ENCODE results near the gene EFS. TPM values are rescaled to one million over a fixed set of nuclear protein-coding genes. Genes with fewer than 3 reads are reported as not detected.
A peak's percentile ranks its signal among the peaks of the same experiment; 100 is the strongest.

The EFS gene
- total RNA-seq, 1 experiment from 2014 or later, result not detected

DNA sequence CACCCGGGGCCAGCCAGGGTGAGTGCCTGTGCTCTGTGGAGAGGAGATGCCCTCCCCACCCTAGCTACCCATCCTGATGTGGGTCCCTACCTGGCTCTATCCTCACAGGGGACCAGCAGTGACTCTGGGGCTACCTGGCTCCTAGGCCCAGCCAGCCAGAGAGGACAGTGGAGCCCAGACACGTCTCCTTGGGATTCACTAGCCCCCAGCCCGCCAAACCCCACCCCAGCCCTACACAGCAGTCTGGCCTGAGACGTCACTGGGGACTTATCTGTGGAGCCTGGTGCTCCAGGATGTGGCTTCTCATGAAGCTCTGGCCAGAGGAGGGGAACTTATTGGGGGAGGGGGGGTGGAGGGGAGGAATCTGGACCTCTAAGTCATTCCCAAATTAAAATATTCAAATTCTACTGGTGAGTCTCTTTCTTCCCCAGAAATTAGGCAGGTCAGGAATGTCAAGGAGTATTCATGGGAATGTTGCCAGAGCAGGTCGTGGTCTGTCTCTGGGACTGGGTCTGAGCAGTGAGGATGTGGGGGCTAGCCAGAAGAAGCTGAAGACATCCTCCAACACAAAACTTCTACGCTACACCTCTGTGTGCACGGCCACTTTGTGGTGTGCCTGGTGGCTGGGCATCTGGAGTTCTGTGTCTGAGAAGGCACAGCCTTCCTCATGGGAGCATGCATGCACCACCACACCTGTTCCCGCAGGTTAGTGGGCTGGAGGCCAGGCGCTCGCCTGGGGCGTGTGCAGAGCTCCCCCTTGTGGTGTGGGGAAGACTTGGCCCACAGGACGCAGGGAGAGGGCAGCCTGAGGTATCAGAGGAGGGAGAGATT lies 14.6 kb upstream of the EFS start:
- peak; percentile 24 for DNase-seq (ENCODE audit: low spot score)

DNA sequence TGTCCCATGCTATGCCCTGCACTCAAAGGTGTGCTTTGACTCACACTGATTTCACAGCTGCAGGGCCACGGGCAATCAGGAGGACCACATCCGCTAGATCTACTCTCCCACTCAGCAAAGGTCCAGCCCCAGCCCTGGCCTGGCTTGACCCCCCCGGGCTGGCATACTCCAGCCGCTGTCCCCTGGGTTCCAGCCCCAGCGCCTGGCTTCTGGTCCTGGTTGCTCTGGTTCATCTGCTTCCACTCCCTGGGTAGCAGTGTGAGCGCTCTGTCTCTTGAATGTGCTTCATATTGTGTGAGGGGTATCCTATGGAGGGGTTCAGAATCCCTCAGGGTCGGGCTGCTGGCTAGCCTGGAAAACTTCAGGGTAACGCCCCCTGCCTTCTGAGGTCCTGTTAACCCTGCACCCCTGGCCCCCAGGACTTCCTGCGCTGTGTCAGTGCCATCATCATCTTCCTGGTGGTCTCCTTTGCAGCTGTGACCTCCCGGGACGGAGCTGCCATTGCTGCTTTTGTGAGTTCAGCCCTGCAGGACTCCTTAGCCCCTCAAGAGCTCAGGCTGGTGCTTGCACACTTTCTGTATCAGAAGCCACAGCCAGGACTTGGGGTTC lies 13.7 kb upstream of the EFS start:
- DNase-seq (ENCODE audit: low spot score), result no peak

DNA sequence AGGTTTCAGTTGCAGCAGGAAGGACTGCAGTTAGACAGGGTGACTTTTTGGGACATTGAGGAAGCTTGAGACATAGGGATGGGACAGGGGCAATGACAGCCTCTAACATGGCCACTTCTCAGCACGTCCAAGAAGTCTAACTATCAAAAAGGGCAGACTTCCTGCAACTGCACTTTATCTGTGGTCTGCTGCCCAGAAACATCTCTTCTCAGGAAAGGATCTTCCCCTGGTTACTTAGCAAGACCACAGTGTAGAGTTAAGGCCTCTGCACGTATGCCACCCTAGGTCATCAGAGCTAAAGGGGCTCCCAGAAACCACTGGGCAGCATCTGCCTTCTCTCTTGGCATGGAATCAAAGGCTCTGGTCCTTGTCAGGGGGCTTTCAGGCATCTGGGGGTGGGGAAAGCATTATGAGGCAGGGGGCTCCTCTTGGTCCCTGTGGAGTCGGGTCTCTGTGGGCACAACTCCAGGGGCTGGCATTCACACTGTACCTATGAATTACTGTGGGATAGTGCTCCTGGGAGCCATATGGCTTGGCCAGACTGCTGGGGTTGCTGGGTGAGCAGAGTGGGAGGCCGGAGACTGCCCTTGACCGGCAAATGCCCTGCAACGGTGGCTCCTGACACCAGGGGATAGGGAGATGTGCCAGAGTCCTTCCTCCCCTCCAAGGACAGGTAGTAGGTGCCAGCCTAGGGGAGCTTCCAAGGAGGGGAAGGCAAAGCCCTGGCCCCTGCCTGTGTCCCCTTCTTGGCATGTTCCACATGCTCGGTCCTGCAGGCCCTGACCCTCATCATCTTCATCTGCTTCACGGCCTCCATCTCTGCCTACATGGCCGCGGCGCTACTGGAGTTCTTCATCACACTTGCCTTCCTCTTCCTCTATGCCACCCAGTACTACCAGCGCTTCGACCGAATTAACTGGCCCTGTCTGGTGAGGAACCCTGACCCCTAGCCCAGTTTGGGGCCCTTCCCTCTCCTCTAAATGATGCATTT lies 12.9 kb upstream of the EFS start:
- DNase-seq (ENCODE audit: low spot score), result no peak

DNA sequence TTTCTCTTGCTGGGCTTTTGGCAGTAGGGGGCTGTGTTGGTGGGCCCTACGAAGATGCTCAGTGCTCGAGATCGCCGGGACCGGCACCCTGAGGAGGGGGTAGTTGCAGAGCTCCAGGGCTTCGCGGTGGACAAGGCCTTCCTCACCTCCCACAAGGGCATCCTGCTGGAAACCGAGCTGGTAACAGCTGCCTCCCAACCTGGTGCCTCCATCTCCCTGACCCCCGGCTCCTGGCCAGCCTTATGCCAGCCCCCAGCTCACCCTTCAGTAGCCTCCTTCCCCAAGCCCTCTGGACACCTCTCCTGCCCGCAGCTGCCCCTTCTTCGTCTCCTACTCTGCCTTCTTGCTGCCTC lies 12.2 kb upstream of the EFS start:
- no peak for DNase-seq (ENCODE audit: low spot score)

DNA sequence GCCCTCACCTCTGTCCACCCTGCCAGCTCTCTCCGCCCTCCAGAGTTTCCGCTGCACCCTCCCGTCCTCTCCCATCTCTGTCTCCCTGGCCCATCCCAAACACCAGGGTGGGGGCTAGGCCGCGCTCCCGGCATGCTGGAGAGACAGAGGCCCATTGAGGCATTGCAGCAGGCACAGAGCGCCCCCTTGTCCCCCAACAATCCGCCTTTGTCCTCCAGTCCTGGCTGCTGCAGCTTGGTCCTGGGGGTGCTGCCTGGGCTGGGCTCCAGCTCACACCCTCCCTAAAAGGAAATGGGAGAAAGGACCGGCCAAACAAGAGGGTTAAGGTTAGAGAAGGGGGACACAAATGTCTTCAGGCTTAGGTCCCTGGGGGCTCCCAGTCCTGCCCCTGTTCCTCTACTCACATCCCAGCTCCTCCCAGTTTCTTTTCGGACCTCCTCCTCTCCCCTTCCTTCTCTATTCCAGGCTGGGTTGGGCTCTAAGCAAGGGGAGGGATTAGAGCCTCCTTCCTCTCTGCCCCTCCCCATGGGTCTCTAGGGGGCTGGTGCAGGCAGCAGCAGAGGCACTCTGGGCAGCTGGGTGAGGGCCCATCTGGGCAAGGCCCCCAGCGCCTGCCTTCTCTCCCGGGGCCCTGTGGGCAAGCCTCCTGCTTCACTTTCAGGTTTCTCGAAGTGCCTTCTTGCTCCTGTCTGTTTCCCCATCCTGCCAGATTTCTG lies 11.7 kb upstream of the EFS start, which contains the start of gene CMTM5:
CMTM5 (plus strand) TSS at position 565 of the 716 bp plus-strand sequence. CDS start 206 bp downstream, outside the sequence.
- DNase-seq (ENCODE audit: low spot score), result no peak

DNA sequence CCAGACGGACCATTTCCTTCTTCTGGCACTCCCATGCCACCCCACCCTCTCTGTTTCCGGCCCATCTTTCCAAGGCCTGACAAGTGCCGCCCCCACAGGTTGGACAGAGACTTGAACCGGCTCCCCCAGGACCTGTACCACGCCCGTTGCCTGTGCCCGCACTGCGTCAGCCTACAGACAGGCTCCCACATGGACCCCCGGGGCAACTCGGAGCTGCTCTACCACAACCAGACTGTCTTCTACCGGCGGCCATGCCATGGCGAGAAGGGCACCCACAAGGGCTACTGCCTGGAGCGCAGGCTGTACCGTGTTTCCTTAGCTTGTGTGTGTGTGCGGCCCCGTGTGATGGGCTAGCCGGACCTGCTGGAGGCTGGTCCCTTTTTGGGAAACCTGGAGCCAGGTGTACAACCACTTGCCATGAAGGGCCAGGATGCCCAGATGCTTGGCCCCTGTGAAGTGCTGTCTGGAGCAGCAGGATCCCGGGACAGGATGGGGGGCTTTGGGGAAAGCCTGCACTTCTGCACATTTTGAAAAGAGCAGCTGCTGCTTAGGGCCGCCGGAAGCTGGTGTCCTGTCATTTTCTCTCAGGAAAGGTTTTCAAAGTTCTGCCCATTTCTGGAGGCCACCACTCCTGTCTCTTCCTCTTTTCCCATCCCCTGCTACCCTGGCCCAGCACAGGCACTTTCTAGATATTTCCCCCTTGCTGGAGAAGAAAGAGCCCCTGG lies 10.7 kb upstream of the EFS start:
- DNase-seq (ENCODE audit: low spot score), result no peak

DNA sequence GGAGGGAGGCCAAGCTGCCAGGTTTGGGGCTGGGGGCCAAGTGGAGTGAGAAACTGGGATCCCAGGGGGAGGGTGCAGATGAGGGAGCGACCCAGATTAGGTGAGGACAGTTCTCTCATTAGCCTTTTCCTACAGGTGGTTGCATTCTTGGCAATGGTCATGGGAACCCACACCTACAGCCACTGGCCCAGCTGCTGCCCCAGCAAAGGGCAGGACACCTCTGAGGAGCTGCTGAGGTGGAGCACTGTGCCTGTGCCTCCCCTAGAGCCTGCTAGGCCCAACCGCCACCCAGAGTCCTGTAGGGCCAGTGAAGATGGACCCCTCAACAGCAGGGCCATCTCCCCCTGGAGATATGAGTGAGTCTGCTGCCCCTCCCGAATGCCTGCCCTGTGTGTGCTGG lies 8.1 kb upstream of the EFS start:
- no peak for DNase-seq (ENCODE audit: low spot score)

DNA sequence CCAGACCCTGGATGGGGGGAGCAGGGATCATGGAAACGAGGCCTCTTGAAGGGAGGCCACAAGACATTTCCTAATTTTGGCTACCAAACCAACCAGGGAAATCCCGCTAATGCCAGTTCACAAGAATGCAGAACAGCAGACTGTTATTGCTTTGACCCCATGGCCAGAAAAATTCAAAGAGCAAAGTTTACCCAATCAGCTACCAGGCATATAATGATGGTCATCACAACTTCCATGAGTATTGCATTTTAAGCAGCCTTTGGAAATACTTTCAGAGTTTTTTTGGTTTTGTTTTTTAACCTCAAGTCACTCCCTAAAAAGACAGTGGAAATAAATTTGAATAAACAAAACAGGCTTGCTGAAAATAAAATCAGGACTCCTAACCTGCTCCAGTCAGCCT lies 7.5 kb upstream of the EFS start, which contains the start of gene IL25:
IL25 (plus strand) TSS at position 301 of the 400 bp plus-strand sequence.
- DNase-seq (ENCODE audit: low spot score), result no peak

DNA sequence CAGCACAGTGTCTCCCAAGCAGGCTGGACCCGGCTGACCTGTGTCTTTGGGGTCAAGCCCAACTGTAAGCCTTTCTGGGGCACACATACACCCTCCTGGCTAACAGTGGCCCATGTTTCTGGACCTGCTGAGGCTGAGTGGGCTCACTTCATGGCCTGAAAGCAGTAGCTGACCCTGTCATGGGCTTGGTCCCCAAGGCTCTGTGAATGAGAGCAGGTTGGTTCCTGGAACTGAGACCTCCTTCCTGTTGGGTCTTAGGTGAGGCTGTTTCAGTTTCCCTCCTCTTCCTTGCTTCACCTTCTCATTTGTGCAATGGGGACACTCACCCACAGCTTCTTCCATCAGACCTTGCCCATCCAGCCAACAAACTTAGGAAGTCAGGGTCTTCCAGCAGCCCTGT lies 6.9 kb upstream of the EFS start:
- DNase-seq (ENCODE audit: low spot score), result no peak

DNA sequence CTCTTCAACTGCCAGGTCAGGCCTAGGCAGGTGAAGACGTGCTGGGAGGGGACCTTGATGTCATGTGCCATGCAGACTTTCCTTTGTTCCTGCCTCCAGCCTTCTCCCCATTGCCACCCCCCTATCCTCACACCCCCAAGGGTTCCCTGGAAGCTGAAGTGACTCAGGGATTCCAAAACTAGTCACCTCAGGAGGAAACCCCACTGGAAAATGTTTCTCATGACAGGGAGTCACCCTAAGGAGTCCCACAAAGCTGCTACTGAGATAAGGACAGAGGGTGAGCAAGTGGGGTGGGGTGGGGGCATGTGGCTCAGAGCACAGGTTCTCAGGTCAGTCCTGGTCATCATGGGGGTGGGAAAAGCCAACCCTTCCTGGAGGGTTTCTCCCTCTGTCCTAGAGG lies 5.2 kb upstream of the EFS start:
- no peak for DNase-seq (ENCODE audit: low spot score)

DNA sequence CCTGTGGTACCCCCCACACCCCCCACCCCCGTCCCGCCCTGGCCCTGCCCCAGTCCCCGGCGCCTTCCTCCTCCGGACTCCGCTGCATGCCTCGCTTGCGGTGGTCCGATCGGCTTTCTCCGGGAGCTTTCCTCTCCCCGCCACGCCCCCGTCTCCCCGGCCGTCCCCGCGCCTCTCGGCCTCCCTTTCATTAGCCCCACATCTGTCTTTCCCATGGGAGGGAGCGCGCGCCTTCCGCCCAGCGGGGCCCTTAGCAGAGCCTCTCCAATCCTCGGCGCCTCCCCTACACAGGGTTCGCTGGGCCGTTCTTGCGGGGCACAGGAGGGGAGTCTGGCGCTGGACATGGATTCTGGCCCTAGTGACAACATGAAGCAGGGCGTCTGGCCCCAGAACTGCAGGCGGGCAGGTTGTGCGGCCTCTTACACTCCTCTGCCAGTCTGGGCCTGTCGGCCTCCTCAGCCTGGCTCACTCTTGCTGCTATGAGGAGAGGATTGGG lies 1.5 kb upstream of the EFS start:
- no peak for DNase-seq (ENCODE audit: low spot score)

DNA sequence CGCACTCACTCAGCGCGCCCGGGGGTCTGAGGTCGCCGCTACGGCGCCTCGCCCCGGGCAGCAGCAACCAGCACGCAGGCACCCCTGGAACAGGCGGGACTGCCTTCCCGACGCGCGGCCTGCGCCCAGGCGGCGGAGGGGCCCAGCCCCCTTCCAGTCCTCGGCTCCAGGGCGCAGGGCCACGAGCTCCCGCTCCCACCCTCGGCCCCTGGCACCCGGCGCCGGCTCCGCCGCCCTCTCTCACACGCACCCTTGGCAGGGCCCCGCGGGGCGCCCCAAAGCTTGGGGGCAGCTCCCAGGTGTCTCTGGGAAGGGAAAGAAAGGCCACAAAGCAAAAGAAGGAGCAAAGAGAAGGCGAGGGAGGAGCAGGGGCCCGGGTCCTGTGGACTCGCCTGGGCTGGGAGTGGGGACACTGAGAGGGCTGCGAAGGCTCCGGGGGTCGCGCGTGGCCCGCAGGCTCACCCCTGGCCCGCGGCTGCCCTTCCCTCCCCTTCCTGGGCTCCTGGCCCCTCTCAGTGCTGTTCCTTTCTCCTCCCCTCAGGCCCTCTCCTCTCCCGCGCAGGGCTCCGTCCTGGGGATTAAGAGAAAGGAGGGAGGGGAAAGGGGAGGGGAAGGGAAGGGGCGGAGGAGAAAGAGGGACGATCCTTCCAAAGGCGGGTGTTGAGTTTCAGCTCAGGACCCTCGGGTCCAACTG lies 907 bp upstream of the EFS start:
- no peak for DNase-seq (ENCODE audit: low spot score)

DNA sequence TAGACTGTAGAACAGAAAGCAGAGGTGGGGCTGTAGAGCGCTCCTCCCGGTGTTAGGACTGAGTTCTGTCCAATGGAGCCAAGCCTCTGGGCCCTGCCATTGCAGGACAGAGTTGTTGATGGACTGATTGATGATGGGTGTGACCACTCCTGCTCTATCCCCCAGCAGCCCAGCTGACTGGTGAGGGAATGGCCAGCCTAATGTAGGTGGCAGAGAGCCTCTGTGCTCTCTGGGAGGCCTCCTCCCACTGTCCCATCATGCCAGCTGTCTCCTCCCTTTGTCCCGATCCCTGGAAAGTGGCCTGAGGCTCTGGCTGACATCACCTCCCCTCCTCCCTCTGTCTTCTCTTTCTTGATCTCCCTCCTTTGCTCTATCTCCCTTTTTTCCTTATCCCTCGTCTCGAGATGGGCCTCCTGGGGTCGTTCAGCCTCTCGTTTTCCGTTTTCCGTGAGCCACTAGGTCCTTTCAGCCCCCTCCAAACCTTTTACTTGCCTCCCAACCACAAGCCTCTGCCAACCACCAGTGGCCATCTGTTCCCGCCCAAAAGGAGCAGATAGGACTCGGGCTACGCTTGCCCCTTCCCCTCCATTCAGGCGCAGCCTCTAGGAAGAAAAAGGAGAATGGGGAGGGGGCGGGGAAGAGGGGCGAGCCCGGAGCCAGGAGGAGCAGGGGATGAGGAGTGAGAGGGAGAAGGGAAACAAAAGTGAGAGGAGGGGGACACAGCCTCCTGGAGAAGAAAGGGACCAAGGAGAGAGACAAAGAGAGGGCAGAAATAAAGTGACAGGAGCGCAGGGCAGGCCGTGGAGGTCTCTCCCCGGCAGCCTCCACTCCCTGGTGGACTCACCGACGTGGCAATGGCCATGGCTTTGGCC lies 572 bp downstream of the EFS start:
- no peak for DNase-seq (ENCODE audit: low spot score)

DNA sequence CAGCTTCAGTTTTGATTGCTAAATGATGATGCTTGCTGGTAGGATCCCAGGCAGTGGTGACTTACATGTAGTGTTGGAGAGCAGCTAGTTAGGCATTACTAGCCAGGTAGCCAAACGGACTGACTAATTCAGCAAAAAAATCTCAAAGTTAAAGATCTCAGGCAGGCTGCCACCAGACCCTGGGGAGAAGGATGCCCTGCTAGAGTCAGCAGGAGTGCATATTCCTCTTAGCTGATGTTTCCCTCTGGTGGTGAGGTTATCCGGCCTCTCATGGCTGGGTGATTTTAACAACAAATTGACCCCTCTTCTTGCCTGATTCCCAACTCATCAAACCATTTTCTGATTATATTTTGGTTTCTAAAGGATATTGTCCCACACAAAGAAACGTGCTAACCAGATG lies 2.8 kb downstream of the EFS start:
- no peak for DNase-seq (ENCODE audit: low spot score)

DNA sequence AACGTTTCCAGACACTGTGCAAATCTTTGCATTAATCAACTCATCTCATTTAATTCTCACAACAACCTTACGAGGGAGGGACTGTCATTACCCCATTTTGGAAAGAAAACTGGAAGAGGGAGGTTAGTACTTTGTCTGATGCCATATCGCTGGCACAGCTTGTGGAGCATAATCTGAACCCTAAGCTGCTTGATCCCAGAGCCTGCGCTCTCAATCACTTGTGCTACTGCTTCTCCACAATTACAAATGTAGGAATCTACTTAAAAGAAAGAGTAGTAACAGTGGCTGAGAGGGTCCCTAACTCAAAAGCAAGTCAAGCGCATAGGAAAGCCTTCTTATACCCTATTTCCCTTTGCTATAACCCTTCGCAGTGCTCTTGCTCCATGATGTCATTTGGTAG lies 3.2 kb downstream of the EFS start:
- DNase-seq (ENCODE audit: low spot score), result no peak

DNA sequence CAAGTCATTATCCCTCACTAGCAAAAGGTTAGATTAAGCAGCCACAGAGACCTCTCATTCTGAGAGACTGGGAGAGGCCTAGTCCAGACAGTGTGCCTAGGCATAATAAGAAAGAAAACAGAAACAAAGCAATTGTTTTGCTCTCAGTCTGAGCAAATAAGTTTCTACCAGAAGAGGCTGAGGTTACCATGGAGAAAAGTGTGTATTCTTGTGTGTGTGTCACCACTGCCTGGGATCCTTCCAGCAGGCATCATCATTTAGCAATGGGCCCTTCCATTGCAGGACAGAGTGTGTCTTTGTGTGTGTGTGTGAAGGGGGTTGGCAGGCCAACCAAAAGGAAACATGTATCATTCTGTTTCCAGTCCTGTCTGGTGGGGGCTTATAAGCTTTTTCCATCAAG lies 3.7 kb downstream of the EFS start:
- no peak for DNase-seq (ENCODE audit: low spot score)

DNA sequence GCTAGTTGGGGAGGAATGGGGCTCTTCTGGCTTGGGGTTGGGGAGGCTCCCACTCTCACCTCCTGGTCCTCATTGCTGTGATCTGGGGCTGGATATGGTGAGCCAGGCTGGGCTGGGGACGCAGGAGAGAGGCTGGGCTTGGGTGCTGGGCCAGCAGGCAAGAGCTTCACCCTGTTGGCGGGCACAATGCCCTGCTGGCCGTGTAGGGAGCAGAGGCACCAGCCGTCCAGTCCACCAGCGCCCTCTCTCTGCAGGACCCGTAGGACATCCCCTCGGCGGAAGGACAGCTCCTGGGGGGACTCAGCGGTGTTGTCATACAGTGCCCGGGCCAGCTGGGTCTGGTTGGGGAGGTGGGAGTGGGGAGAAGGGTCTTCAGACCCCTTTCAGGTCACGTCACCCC lies 4.5 kb downstream of the EFS start:
- DNase-seq (ENCODE audit: low spot score), result no peak

DNA sequence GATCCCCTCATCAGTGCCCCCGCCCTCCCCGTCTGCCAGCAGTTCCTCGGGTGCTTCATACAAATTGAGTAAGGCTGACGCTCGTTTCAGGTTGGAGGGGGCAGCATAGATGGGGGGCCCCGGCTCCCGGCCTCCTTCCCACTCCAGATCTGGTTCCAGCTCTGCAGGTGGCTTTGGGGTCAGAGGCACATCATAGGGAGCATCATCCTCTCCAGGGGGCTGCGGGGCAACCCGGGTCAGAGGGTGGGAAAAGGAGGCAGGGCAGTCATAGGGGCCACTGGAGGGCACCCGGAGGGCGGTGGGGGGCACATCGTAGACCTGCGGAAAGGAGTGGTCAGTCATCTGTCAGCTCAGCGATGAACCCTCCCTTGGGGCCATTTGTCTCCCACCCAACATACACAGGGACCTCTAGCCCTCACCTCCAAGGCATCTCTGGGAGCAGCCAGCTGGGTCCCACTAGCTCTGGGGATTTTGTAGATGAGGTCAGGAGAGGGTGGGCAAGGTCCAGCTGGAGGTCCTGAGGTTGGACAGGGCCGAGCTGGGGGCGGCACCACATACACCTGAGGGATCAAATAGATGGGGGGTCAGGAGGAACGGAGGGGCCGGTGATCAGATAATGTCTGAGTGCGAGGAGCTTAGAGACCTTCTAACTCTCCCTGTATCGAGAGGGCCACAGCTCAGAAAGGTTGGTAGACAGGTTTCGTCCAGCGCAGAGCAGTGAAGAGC lies 5.1 kb downstream of the EFS start:
- DNase-seq (ENCODE audit: low spot score), result no peak
